HFFc6 (cell line): ENCODE measurements around the gene RBMS2. TPM values are rescaled to one million over a fixed set of nuclear protein-coding genes. Genes with fewer than 3 reads are reported as not detected.

Experiments used
- DNase-seq: peaks from one replicate; pipeline ENCODE4 v3.0.0-alpha.2; 2018
- H3K27ac Mint-ChIP-seq: 2 replicates; pipeline ENCODE4 v1.8.0; 2020; ENCODE audit warnings: mild to moderate bottlenecking, mixed read lengths
- H3K27me3 Mint-ChIP-seq: 2 replicates; pipeline ENCODE4 v1.8.0; 2021; ENCODE audit warnings: mild to moderate bottlenecking, moderate library complexity, mixed read lengths; ENCODE audit not compliant: insufficient read depth
- H3K36me3 Mint-ChIP-seq: 2 replicates; pipeline ENCODE4 v1.8.0; 2021; ENCODE audit warnings: low read depth, mixed read lengths
- H3K4me1 Mint-ChIP-seq: 2 replicates; pipeline ENCODE4 v1.8.0; 2020; ENCODE audit warnings: low read depth, mixed read lengths
- H3K4me3 Mint-ChIP-seq: 2 replicates; pipeline ENCODE4 v1.8.0; 2020; ENCODE audit warnings: mild to moderate bottlenecking, moderate library complexity, mixed read lengths
- H3K9me3 Mint-ChIP-seq: 2 replicates; pipeline ENCODE4 v1.8.0; 2020; ENCODE audit warnings: mild to moderate bottlenecking, mixed read lengths
- total RNA-seq, 6 experiments: library from RNA; stranded (reverse); fragmentation: NEBNext Ultra II Directional; extraction: Animal tissue kit (Norgen Biotek cat#: 25700); gene quantifications; 2 replicates in 1 of 6; 3 replicates in 5 of 6; pipeline ENCODE4 v1.2.3, GENCODE V29; 2021
- TF ChIP-seq, protein P1 (sequence below): fragments of 200-600 bp; sonication (generic); IDR thresholded peaks from 2 replicates; pipeline ENCODE4 v1.5.0; 2021; ENCODE audit warnings: antibody characterized with exemption, mild to moderate bottlenecking

The RBMS2 gene
- total RNA-seq, 6 experiments from 2014 or later, result 77.0 to 83.2 (median 81.7) TPM

DNA sequence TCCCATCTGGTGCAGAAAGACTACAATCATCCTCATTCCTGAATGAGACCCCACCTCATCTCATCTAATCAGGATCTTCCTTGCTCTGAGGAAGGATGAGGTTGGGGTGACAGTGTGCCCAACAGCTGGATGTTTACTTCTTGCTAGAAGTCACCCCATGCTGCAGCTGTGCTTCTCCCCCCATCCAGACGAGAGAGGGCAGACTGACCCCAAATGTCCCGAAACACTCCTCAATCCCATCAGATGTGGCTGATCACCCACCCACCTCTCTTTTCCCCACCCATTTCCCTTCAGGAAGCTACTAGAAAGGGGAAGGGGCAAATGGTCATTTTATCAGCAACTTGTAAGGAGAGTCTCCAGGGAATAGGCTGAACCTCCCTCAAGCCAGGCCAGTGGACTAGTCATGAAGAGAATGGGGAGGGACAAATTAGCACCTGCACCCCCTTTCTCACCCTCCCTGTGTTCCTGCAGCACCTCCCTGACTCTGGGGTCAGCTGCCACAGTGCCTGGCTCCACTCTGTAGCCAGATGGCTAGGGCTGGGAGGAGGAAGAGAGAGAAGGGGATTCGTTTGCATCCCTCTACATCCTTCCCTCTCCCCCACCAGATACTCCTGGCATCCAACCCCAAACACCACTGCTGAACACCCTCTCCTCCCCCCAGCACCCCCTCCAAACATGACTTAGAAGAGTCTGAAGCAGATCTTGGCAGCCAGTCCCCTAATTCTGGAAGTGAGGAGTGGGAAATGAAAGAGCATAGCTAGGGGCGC, 111.3 kb downstream of the RBMS2 start:
- DNase-seq, result no peak
- peaks cover 14% of the 10 kb centered on the region for H3K36me3 Mint-ChIP-seq
- no peaks in the 10 kb centered on the region for H3K9me3 Mint-ChIP-seq
- peaks cover 2% of the 10 kb centered on the region for H3K27me3 Mint-ChIP-seq
- TF ChIP-seq, protein P1, sequence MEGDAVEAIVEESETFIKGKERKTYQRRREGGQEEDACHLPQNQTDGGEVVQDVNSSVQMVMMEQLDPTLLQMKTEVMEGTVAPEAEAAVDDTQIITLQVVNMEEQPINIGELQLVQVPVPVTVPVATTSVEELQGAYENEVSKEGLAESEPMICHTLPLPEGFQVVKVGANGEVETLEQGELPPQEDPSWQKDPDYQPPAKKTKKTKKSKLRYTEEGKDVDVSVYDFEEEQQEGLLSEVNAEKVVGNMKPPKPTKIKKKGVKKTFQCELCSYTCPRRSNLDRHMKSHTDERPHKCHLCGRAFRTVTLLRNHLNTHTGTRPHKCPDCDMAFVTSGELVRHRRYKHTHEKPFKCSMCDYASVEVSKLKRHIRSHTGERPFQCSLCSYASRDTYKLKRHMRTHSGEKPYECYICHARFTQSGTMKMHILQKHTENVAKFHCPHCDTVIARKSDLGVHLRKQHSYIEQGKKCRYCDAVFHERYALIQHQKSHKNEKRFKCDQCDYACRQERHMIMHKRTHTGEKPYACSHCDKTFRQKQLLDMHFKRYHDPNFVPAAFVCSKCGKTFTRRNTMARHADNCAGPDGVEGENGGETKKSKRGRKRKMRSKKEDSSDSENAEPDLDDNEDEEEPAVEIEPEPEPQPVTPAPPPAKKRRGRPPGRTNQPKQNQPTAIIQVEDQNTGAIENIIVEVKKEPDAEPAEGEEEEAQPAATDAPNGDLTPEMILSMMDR, result no peak
- H3K4me3 Mint-ChIP-seq, result peak overlapping the region; percentile 97
- peak overlapping the region; percentile 23 for H3K27ac Mint-ChIP-seq
- H3K4me1 Mint-ChIP-seq, result peaks cover 71% of the 10 kb centered on the region

DNA sequence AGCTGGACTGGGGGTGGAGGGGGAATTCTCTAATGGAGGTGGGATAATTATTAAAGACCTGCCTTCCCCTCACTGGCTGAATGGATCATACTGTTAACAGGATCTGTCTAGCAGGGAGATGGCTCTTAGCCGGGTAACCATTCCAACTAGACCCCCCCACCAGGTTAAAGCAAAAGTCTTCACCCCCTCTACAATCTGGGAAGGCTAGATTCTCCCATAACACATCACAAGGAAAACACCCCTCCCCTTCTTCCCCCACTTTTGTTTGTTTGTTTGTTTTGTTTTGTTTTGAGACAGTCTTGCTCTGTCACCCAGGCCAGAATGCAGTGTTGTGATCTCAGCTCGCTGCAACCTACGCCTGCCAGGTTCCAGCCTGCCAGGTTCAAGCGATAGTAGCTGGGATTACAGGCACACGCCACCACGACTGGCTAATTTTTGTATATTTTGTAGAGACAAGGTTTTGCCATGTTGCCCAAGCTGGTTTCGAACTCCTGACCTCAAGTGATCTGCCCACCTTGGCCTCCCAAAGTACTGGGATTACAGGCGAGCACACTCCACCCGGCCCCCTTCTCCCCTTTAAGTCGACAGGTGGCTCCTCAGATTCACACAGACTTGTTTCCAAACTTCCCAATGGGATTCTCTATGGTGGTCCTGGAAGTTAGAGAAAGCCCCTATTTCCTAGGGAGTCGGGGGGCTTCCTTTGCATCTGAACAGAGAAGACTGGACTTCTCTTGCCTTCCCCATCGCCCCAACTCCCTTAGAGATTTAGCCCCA, 112.0 kb downstream of the RBMS2 start:
- Mint-ChIP-seq H3K36me3 (peaks cover 20% of the 10 kb centered on the region), H3K27ac (peak overlapping the region; percentile 75), H3K4me1 (peaks cover 68% of the 10 kb centered on the region), H3K27me3 (peaks cover 2% of the 10 kb centered on the region), H3K9me3 (no peaks in the 10 kb centered on the region), H3K4me3 (peak overlapping the region; percentile 97)
- TF ChIP-seq, protein P1, result no peak
- DNase-seq, result no peak

DNA sequence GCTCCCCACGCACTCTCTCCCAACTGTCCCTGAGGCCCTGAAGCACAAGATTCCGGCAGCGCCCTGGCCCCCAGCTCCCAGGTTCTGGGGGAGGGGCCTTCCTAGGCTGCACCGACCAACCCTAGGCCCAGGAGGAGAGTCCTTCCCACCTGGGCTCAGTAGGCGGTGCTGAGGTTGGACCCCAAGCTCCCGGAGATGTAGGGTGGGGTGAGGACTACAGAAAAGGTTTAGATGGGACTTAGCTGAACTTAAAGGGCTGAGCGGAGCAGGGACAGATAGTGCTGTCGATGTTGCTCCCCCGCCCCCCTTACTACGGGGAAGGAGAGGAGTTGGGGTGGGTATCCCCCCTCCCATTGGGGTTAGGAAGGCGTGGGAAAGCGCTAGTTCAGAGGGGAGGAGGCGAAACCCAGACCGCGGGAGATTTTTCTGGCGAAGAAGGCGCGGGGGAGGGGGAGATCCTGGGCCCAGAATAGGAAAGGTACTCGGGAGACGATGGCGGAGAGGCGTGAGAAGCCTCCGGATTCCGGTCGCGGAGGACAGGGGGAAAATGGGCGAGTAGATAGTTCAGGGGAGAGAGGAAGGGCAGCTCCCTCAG, 112.7 kb downstream of the RBMS2 start:
- H3K9me3 Mint-ChIP-seq, result no peaks in the 10 kb centered on the region
- H3K36me3 Mint-ChIP-seq, result peaks cover 22% of the 10 kb centered on the region
- H3K4me1 Mint-ChIP-seq, result peaks cover 66% of the 10 kb centered on the region

GRCh38 chr12:56634837-56635791, 113.5 kb downstream of the RBMS2 start:
- H3K27me3 Mint-ChIP-seq, result peaks cover 2% of the 10 kb centered on the region
- peak overlapping the region; percentile 97 for H3K27ac Mint-ChIP-seq
- peaks cover 66% of the 10 kb centered on the region for H3K4me1 Mint-ChIP-seq
- H3K4me3 Mint-ChIP-seq, result peak overlapping the region; percentile 97
- peaks cover 27% of the 10 kb centered on the region for H3K36me3 Mint-ChIP-seq
- TF ChIP-seq, protein P1, result peak; percentile 71
- DNase-seq, result peak; percentile 87
- H3K9me3 Mint-ChIP-seq, result no peaks in the 10 kb centered on the region

More for the DNA sequence above, 112.7 kb downstream of the RBMS2 start:
- Mint-ChIP-seq H3K27ac (peak overlapping the region; percentile 75), H3K27me3 (peaks cover 2% of the 10 kb centered on the region), H3K4me3 (peak overlapping the region; percentile 97)
- no peak for DNase-seq
- TF ChIP-seq, protein P1, result no peak
